ENCODE results near the gene ALDH1L1.

ALDH1L1 gene

DNA sequence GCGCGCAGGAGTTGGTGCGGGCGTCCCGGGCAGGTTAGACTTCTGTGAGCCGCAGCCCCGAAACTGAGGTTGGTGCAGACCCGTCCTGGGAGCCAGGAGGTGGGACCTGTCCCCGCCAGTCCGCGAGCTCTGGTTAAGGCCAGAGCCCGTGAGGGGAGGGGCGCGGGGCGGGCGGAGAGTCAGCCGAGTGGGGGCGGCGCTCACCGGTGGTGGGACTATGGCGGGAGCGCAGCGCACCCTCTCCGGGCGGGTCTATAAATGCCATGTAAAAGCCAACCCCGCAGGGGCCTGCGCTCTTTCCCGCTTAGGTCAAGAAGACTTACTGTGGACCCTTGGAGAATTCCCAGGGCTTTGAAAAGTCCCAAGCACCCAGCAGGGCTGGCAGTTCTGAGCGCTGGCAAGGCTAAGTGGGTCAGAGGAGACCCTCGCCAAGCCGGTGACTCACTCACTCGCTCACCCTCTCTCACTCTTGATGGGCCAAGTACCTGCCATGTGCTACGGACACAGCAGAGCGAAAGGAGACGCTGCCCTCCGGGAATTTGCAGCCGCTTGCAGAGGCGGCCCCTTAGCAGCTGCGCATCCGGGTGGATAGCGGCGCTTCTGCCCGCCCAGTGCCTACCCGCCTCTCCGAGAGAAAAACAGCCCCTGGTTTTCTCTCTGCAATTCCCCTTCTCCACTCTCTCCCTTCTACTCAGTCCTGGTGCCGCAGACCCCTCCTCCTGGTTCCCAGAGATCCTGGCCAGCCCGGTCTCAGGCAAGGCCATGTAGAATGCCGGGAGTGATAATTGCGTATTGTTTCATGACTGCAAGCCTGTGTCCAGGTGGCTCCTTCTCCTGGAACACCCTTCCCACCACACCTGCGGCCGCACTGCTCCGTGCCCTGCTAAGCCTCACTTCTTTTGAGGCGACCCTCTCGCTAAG lies at the start of gene ALDH1L1:
Gene ALDH1L1 (minus strand): TSS at position 110 of the 921 bp plus-strand sequence. CDS start 19,607 bp downstream, outside the sequence.
- DNase-seq, result no peak

DNA sequence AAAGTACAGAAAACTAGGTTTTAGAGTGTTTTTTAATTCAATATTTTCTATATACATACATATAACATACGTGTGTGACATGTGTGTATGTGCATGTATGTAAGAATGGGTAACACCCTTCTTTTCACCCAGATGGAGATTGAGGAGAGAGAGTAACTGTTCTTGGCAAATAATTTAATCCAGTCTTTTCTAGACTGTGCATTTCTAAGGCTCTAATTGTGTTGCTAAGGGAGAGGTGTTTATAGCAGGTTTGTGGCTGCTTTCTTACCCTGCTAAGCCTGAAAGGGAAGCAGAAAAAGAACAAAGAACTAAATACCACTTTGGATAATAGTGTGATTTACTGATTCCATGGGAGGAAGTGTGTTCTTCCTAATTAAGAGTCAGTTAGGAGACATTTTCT lies 46.0 kb upstream of the ALDH1L1 start:
- no peak for DNase-seq

- no peak for DNase-seq
These were observed 36.0 kb upstream of the ALDH1L1 start for GRCh38 chr3:126216416-126216815.

- DNase-seq, result no peak
These were observed 33.1 kb upstream of the ALDH1L1 start for GRCh38 chr3:126213379-126214028.

GRCh38 chr3:126212620-126213378 lies 32.4 kb upstream of the ALDH1L1 start:
- no peak for DNase-seq

- no peak for DNase-seq
These were observed 31.8 kb upstream of the ALDH1L1 start for GRCh38 chr3:126212250-126212619.

GRCh38 chr3:126211569-126211968 lies 31.2 kb upstream of the ALDH1L1 start:
- DNase-seq, result no peak

DNA sequence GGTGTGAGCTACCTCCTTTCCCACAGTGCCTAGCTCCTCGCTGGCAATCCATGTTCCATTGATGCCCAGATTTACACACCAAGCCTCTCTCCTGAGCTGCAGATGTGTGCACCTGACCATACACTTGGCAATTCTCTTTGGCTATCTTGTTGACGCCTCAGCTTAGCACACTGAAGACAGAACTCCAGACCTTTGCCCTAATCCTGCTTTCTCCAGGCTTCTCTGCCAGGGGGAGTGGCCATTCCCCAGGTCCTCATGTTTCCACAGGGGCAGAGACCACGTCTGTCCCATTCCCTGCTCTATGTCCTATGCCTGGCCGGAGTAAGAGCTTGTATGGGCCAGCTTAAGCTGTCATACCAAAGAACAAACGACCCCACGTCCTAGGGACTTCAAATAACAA lies 30.2 kb upstream of the ALDH1L1 start:
- DNase-seq, result no peak

GRCh38 chr3:126209741-126210140 lies 29.4 kb upstream of the ALDH1L1 start:
- DNase-seq, result no peak

- DNase-seq, result peak; percentile 11 to 37
These were observed 28.3 kb upstream of the ALDH1L1 start for GRCh38 chr3:126208606-126209256.

DNA sequence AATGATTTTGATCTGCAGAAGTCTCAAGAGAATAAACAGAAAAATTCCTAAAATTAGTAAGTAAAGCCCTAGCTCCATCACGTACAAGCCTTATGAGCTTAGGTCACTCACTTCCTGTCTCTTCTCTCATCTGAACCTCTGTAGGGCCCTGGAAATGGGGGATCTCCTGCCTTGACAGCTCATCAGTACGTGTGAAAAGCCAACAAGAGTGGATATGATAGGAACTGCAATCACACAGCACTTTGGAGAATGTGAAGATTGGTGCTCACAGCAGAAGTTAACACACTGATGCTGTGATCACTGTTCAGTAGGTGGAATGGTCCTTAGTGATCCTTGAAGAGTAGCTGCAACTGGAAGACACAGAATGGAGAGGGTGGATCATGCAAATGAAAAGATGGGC lies 27.8 kb upstream of the ALDH1L1 start:
- no peak for DNase-seq

DNA sequence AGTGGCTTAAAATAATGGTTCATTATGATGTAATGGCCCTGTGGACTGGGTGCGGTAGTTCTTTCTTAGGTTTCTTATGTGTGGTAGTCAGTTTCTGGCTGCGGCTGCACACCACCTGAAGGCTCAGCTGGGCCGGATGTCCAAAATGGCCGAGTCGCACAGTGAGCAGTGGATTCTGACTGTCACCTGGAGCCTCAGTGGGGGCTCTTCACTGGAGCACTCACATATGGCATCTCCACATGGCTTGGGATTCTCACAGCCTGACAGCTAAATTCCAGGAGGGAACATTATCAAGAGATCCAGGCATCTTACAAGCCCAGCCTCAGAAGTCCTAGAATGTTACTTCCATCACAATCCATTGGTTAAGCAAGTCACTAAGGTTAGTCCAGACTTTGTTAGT lies 26.8 kb upstream of the ALDH1L1 start:
- DNase-seq, result no peak

DNA sequence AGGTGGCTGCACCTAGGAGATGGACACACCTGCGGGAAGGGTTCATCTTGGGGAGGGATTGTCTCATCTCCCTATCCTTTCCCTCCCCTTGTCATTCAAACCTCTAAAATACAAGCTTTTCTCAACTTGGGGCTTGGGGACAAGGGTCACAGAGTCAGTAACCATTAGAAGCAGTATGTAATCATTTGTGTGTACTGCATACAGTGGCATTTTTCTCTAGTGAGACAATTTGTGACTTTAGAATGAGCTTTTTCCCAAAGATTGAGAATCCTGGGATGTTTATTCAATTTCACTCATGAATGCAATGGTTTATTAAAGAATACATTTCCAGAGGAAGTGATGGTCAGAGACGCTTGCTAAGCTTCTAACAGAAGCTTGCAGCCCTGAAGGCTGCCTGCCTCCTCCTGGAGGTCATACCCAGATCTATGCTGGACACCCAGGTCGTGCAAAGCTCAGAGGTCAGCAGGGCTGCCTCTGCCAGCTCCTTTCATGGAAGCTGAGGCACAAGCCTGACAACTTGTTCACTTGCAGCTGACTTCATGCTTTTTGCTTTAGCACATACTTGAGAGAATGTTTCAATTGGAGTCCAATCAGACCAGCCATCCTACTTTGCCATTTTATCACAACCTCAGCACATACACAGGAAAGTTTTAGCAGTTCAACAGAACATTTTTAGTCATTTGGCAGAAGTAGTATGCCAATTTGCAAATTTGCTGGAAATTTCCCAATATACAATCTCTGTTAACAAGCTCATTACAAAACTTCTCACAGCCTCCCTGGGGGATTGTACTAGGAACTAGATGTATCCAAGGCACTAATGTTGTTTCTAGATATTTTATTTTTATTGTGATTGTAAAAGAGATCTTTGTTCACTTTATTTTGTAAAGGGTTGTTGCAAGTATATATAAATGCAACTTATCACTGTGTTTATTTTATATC lies 25.6 kb upstream of the ALDH1L1 start:
- DNase-seq, result no peak

- DNase-seq, result no peak
These were observed 22.3 kb upstream of the ALDH1L1 start for GRCh38 chr3:126202680-126203079.

GRCh38 chr3:126202276-126202675 lies 21.9 kb upstream of the ALDH1L1 start:
- no peak for DNase-seq

GRCh38 chr3:126201168-126201567 lies 20.8 kb upstream of the ALDH1L1 start:
- no peak for DNase-seq

DNA sequence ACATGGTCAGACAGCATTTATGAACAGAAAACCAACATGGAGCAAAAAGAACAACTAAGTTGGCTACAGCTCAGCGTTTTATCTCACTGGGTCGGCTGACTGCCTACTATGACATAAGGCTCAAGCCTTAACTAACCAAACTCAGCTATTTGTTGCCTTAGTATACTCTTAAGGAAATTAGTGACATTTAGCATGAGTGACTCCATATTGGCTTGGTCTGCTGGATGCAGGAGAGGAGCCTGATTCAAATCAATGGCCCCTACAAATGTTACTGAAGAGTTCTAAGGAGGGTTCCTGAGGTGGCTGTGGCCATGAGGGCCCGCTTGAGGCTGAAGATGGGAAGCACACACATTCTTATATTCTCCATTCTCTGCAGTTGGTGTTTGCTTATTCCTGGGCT lies 20.1 kb upstream of the ALDH1L1 start:
- no peak for DNase-seq

- no peak for DNase-seq
These were observed 18.9 kb upstream of the ALDH1L1 start for GRCh38 chr3:126199256-126199655.

GRCh38 chr3:126197854-126198584 lies 17.6 kb upstream of the ALDH1L1 start:
- peak; percentile 18 to 52 for DNase-seq

DNA sequence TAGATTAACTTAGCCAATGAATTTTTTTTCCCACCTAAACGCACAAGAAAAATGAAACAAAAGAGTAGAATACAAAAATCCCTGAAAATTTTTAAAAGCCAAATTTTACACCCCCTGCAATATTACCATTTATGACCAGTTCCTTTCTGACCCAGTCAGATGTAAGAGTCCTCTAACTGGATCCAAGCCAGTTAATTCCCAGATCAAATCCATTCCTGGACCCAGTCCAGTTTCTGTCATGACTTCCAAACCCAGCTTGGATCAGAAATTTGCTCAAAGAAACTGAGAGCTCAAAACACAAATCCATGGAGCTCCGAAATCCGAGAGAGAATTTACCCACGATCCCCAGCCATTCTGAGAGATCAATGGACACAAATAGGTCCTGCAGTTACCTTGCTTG lies 17.0 kb upstream of the ALDH1L1 start:
- no peak for DNase-seq

DNA sequence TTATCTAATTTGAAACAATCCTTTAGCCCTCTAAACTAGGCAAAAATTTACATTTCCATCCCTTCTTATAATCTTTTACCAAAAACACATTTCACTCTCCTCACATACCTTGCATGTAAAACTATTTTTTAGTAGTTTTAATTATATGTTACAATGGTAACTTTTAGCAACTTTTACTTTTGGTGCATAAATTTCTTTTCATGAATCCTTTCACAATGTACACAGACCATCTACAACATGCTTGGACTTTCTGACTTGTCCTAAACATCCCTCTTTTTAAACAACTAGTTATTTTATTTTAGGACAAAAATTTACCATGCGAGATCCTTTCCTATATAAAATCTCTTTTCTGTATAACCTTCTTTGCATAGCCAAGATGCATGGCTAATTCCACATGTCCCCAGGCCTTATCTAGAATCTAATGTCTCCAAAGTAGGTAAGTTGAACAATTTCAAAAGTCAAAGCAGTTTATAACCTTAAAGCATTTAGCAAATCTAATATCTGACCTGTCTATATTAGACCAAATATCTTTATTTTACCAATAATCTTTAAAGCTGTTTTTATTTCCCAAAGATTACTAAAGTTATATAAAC lies 14.4 kb upstream of the ALDH1L1 start:
- DNase-seq, result no peak
